SU-DHL-6 (cell line): ENCODE results near the gene ZRANB3.

Experiments
- EZH2phosphoT487 ChIP-seq: fragments of 200-600 bp; sonication (generic), shearing (Covaris generic); conservative IDR thresholded peaks from 2 replicates; pipeline ENCODE4 v1.6.1; 2018; ENCODE audit warnings: mild to moderate bottlenecking, antibody characterized with exemption, low read length, moderate library complexity, mixed read lengths
- TF ChIP-seq, protein P1 (sequence below): fragments of 200-600 bp; sonication (generic); IDR thresholded peaks from one replicate; pipeline ENCODE4 v1.5.1; 2017; ENCODE audit warnings: antibody characterized with exemption, mild to moderate bottlenecking, low read length, moderate library complexity; ENCODE audit not compliant: insufficient read depth, poor library complexity, severe bottlenecking

DNA sequence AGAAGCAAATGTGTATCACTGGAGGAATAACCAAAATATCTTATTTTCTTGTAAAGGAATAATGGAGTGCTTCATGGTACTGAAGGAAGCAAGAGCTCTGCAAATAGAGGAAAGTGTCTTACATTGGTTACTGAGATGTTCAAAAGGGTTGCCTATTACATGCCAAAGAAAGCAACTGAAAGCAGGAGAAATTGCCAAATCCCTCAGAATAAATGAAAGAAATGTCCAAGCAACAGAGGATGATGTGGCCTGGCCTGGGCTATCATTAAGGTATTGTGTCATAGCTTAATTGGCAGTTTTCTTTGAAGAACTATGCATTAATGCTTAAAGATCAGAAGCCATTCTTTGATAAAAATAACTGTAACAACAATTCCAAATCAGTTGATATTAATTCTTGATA lies 305.2 kb downstream of the ZRANB3 start:
- TF ChIP-seq, protein P1, sequence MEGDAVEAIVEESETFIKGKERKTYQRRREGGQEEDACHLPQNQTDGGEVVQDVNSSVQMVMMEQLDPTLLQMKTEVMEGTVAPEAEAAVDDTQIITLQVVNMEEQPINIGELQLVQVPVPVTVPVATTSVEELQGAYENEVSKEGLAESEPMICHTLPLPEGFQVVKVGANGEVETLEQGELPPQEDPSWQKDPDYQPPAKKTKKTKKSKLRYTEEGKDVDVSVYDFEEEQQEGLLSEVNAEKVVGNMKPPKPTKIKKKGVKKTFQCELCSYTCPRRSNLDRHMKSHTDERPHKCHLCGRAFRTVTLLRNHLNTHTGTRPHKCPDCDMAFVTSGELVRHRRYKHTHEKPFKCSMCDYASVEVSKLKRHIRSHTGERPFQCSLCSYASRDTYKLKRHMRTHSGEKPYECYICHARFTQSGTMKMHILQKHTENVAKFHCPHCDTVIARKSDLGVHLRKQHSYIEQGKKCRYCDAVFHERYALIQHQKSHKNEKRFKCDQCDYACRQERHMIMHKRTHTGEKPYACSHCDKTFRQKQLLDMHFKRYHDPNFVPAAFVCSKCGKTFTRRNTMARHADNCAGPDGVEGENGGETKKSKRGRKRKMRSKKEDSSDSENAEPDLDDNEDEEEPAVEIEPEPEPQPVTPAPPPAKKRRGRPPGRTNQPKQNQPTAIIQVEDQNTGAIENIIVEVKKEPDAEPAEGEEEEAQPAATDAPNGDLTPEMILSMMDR, result no peak
- TF ChIP-seq EZH2phosphoT487, result no peak
